Measurements from ENCODE around the gene CCDC47. TPM values are rescaled to one million over a fixed set of nuclear protein-coding genes. Genes with fewer than 3 reads are reported as not detected.

The CCDC47 gene
- polyA plus RNA-seq, 1 donor (not counting 4 experiments of a cell fraction or from before 2014, with no cell fraction given), result 86.4 TPM

DNA sequence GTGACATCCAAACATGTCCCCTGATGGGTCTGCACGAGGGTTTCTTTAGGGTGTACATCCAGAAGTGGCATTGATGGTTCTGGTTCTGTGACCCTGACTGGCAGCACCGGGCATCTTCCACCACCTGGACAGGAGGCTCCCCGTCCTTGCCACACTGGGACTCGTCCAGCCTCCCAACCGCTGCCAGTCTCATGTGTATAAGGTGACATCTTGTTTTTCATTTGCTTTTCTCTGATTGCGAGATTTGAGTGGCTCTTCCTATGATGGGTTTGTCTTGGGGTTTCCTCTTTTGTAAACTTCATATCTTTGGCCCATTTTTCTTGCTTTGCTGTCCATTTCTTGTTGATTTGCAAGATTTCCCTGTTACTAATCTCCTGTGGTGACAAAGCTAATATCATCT lies 64.3 kb downstream of the CCDC47 start:
- dilution Hi-C loops (cut with MboI; ENCODE audit: extremely low pct_ligation_motif_present, low sequenced_read_pairs), result no loop called here
- no peak overlapping the region for H3K4me3 ChIP-seq (ENCODE audit: control insufficient read depth in 2 of 3, extremely low read depth in 1 of 3, insufficient read depth in 2 of 3, low read depth in 1 of 3, low read length in 3 of 3)
- no peaks in the 10 kb centered on the region for H3K27me3 ChIP-seq (ENCODE audit: control insufficient read depth, extremely low read depth, insufficient read depth, low read length)
- H3K4me2 ChIP-seq (ENCODE audit: control insufficient read depth, extremely low read depth, insufficient read depth, low read depth, low read length), result no peak overlapping the region
- H2AFZ ChIP-seq (ENCODE audit: control insufficient read depth, low read length), result no peak overlapping the region
- no peaks in the 10 kb centered on the region for H3K79me2 ChIP-seq (ENCODE audit: control insufficient read depth, insufficient read depth, low read length)
- DNase-seq (ENCODE audit: low read depth, low spot score), result no peak
- no peaks in the 10 kb centered on the region for H4K20me1 ChIP-seq (ENCODE audit: control insufficient read depth, extremely low read depth, insufficient read depth, low read length)
- no peak for FAIRE-seq
- peaks cover 10 to 29% of the 10 kb centered on the region in 2 experiments for H3K36me3 ChIP-seq (ENCODE audit: control insufficient read depth in 2 of 2, extremely low read depth in 1 of 2, insufficient read depth in 2 of 2, low read length in 2 of 2)
- TF ChIP-seq EZH2 (IDR thresholded peaks at IDR 0.05; ENCODE audit: low read length), result no peak
- TF ChIP-seq, protein P1, sequence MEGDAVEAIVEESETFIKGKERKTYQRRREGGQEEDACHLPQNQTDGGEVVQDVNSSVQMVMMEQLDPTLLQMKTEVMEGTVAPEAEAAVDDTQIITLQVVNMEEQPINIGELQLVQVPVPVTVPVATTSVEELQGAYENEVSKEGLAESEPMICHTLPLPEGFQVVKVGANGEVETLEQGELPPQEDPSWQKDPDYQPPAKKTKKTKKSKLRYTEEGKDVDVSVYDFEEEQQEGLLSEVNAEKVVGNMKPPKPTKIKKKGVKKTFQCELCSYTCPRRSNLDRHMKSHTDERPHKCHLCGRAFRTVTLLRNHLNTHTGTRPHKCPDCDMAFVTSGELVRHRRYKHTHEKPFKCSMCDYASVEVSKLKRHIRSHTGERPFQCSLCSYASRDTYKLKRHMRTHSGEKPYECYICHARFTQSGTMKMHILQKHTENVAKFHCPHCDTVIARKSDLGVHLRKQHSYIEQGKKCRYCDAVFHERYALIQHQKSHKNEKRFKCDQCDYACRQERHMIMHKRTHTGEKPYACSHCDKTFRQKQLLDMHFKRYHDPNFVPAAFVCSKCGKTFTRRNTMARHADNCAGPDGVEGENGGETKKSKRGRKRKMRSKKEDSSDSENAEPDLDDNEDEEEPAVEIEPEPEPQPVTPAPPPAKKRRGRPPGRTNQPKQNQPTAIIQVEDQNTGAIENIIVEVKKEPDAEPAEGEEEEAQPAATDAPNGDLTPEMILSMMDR (optimal IDR thresholded peaks at IDR 0.05 in 1 of 3, IDR thresholded peaks at IDR 0.05 in 1 of 3, conservative IDR thresholded peaks at IDR 0.05 in 1 of 3; ENCODE audit: extremely low read depth in 1 of 3, insufficient read depth in 2 of 3, low read length in 3 of 3), result no peak
- H3K4me1 ChIP-seq (ENCODE audit: control insufficient read depth, extremely low read depth, insufficient read depth, low read length), result no peaks in the 10 kb centered on the region
- no peak overlapping the region for H3K9ac ChIP-seq (ENCODE audit: control insufficient read depth, extremely low read depth, insufficient read depth, low read length)
- H3K9me1 ChIP-seq (ENCODE audit: control insufficient read depth, extremely low read depth, insufficient read depth, low read length), result no peaks in the 10 kb centered on the region
- H3K9me3 ChIP-seq (ENCODE audit: control insufficient read depth, low read depth, low read length), result no peaks in the 10 kb centered on the region
- no peak overlapping the region for H3K27ac ChIP-seq (ENCODE audit: control insufficient read depth, insufficient read depth, low read length)

DNA sequence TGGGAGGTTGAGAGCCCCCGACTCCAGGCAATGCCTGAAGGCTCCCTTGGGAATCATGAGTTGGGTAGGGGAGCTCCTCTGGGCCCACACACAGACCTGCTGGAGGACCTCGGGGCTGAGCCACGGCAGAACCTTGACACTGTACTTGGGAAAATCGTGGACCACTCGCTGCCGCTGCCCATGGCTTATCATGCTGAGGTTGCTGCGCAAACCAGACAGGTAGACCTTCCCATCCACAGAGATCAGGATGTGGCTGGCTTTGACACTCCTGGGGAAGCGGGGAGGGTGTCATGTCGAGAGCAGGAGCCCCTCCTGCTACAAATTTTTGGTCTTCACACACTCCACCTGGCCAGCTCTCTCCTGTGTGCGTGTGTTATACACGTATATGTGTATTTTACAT lies 66.2 kb downstream of the CCDC47 start:
- Histone ChIP-seq H3K4me1 (ENCODE audit: control insufficient read depth, extremely low read depth, insufficient read depth, low read length) (no peaks in the 10 kb centered on the region), H3K4me3 (ENCODE audit: control insufficient read depth in 2 of 3, extremely low read depth in 1 of 3, insufficient read depth in 2 of 3, low read depth in 1 of 3, low read length in 3 of 3) (no peak overlapping the region), H4K20me1 (ENCODE audit: control insufficient read depth, extremely low read depth, insufficient read depth, low read length) (no peaks in the 10 kb centered on the region), H3K27ac (ENCODE audit: control insufficient read depth, insufficient read depth, low read length) (no peak overlapping the region), H3K36me3 (ENCODE audit: control insufficient read depth in 2 of 2, extremely low read depth in 1 of 2, insufficient read depth in 2 of 2, low read length in 2 of 2) (peaks cover 6 to 33% of the 10 kb centered on the region in 2 experiments), H2AFZ (ENCODE audit: control insufficient read depth, low read length) (no peak overlapping the region), H3K79me2 (ENCODE audit: control insufficient read depth, insufficient read depth, low read length) (no peaks in the 10 kb centered on the region), H3K9ac (ENCODE audit: control insufficient read depth, extremely low read depth, insufficient read depth, low read length) (no peak overlapping the region), H3K4me2 (ENCODE audit: control insufficient read depth, extremely low read depth, insufficient read depth, low read depth, low read length) (no peak overlapping the region), H3K27me3 (ENCODE audit: control insufficient read depth, extremely low read depth, insufficient read depth, low read length) (no peaks in the 10 kb centered on the region), H3K9me3 (ENCODE audit: control insufficient read depth, low read depth, low read length) (no peaks in the 10 kb centered on the region), H3K9me1 (ENCODE audit: control insufficient read depth, extremely low read depth, insufficient read depth, low read length) (no peaks in the 10 kb centered on the region)
- FAIRE-seq, result no peak
- TF ChIP-seq, protein P1 (optimal IDR thresholded peaks at IDR 0.05 in 1 of 3, IDR thresholded peaks at IDR 0.05 in 1 of 3, conservative IDR thresholded peaks at IDR 0.05 in 1 of 3; ENCODE audit: extremely low read depth in 1 of 3, insufficient read depth in 2 of 3, low read length in 3 of 3), result no peak
- no peak for DNase-seq (ENCODE audit: low read depth, low spot score)
- dilution Hi-C loops (cut with MboI; ENCODE audit: extremely low pct_ligation_motif_present, low sequenced_read_pairs), result no loop called here
